ENCODE measurements around the gene PLA2G2D.
A peak's percentile ranks its signal among the peaks of the same experiment; 100 is the strongest.

GRCh38 chr1:20152599-20152930 is 33.2 kb upstream of the PLA2G2D start:
- TF ChIP-seq CTCF (IDR thresholded peaks at IDR 0.05; ENCODE audit: insufficient read depth, low read length, poor library complexity, severe bottlenecking) (peak; percentile 27), EZH2phosphoT487 (conservative IDR thresholded peaks at IDR 0.05; ENCODE audit: low read length) (no peak)

Measured in SU-DHL-6 (cell line).